Measurements from ENCODE around the gene TNS3. TPM values are rescaled to one million over a fixed set of nuclear protein-coding genes. Genes with fewer than 3 reads are reported as not detected.

Gene TNS3
- polyA plus RNA-seq, 3 donors = 5.2 to 30.3 (median 7.9) TPM

DNA sequence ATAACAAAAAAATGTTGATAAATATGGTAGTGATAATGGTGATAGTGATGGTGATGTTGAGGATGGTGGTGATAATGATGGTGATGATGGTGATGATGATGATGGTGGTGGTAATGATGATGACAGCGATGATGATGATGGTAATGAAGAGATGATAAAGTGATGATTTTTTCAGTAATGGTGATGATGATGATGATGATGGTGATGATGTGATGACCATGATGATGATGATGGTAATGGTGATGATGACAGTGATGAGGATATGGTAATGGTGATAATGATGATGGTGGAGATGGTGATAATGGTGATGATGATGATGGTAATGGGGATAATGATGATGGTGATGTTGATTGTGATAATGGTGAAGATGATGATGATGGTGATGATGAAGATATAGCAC lies 321.6 kb downstream of the TNS3 start:
- Mint-ChIP-seq H3K36me3 (peaks cover 0 to 4% of the 10 kb centered on the region in 2 donors), H3K4me3 (no peak overlapping the region), H3K4me1 (peaks cover 3% of the 10 kb centered on the region), H3K27me3 (ENCODE audit: low read depth in 3 of 3) (peaks cover 2 to 5% (median 2%) of the 10 kb centered on the region in 3 donors), H3K27ac (no peak overlapping the region), H3K9me3 (no peaks in the 10 kb centered on the region)
- intact Hi-C loops (cut with micrococcal nuclease) = no loop called here
- TF ChIP-seq, protein P1, sequence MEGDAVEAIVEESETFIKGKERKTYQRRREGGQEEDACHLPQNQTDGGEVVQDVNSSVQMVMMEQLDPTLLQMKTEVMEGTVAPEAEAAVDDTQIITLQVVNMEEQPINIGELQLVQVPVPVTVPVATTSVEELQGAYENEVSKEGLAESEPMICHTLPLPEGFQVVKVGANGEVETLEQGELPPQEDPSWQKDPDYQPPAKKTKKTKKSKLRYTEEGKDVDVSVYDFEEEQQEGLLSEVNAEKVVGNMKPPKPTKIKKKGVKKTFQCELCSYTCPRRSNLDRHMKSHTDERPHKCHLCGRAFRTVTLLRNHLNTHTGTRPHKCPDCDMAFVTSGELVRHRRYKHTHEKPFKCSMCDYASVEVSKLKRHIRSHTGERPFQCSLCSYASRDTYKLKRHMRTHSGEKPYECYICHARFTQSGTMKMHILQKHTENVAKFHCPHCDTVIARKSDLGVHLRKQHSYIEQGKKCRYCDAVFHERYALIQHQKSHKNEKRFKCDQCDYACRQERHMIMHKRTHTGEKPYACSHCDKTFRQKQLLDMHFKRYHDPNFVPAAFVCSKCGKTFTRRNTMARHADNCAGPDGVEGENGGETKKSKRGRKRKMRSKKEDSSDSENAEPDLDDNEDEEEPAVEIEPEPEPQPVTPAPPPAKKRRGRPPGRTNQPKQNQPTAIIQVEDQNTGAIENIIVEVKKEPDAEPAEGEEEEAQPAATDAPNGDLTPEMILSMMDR (IDR thresholded peaks at IDR 0.05) = no peak
- DNase-seq = no peak
- no peak overlapping the region for H3K4me3 ChIP-seq (replicated peaks in 1 of 3; ENCODE audit: low read depth in 2 of 3, low read length in 3 of 3)
- H3K4me2 ChIP-seq (replicated peaks; ENCODE audit: extremely low read depth, low read length, poor library complexity, severe bottlenecking) = no peak overlapping the region
- no peaks in the 10 kb centered on the region for H3K36me3 ChIP-seq (replicated peaks in 1 of 2; ENCODE audit: control insufficient read depth in 1 of 2, insufficient read depth in 2 of 2, low read length in 2 of 2)
- no peaks in the 10 kb centered on the region for H3K79me2 ChIP-seq (ENCODE audit: insufficient read depth, low read length)
- H4K20me1 ChIP-seq (ENCODE audit: insufficient read depth, low read length) = no peaks in the 10 kb centered on the region
- H2AFZ ChIP-seq (ENCODE audit: insufficient read depth, low read depth, low read length, poor library complexity, severe bottlenecking) = no peak overlapping the region
- H3K9me3 ChIP-seq (replicated peaks in 1 of 2; ENCODE audit: control insufficient read depth in 1 of 2, insufficient read depth in 1 of 2, low read length in 2 of 2) = no peaks in the 10 kb centered on the region
- no peaks in the 10 kb centered on the region for H3K27me3 ChIP-seq (ENCODE audit: control insufficient read depth in 2 of 2, insufficient read depth in 2 of 2, low read length in 2 of 2)
- H3K4me1 ChIP-seq (ENCODE audit: control insufficient read depth in 1 of 2, insufficient read depth in 2 of 2, low read length in 2 of 2) = no peaks in the 10 kb centered on the region
- no peak overlapping the region for H3K9ac ChIP-seq (ENCODE audit: insufficient read depth, low read length, poor library complexity, severe bottlenecking)
- H3K27ac ChIP-seq (ENCODE audit: low read depth in 1 of 2, low read length in 2 of 2) = no peak overlapping the region
- WGBS (ENCODE audit: insufficient coverage) = 95% methylated on average over 1 of the region's 1 CpG

GRCh38 chr7:47259682-47260081 lies 322.2 kb downstream of the TNS3 start:
- Histone ChIP-seq H3K4me2 (replicated peaks; ENCODE audit: extremely low read depth, low read length, poor library complexity, severe bottlenecking) (no peak overlapping the region), H3K27me3 (ENCODE audit: control insufficient read depth in 2 of 2, insufficient read depth in 2 of 2, low read length in 2 of 2) (no peaks in the 10 kb centered on the region), H3K9ac (ENCODE audit: insufficient read depth, low read length, poor library complexity, severe bottlenecking) (no peak overlapping the region), H3K79me2 (ENCODE audit: insufficient read depth, low read length) (no peaks in the 10 kb centered on the region), H4K20me1 (ENCODE audit: insufficient read depth, low read length) (no peaks in the 10 kb centered on the region), H3K36me3 (replicated peaks in 1 of 2; ENCODE audit: control insufficient read depth in 1 of 2, insufficient read depth in 2 of 2, low read length in 2 of 2) (no peaks in the 10 kb centered on the region), H3K27ac (ENCODE audit: low read depth in 1 of 2, low read length in 2 of 2) (no peak overlapping the region), H3K4me3 (replicated peaks in 1 of 3; ENCODE audit: low read depth in 2 of 3, low read length in 3 of 3) (no peak overlapping the region), H2AFZ (ENCODE audit: insufficient read depth, low read depth, low read length, poor library complexity, severe bottlenecking) (no peak overlapping the region), H3K9me3 (replicated peaks in 1 of 2; ENCODE audit: control insufficient read depth in 1 of 2, insufficient read depth in 1 of 2, low read length in 2 of 2) (no peaks in the 10 kb centered on the region), H3K4me1 (ENCODE audit: control insufficient read depth in 1 of 2, insufficient read depth in 2 of 2, low read length in 2 of 2) (peaks cover 5 to 6% of the 10 kb centered on the region in 2 donors)
- Mint-ChIP-seq H3K9me3 (no peaks in the 10 kb centered on the region), H3K4me1 (peaks cover 9% of the 10 kb centered on the region), H3K36me3 (peaks cover 0 to 4% of the 10 kb centered on the region in 2 donors), H3K27me3 (ENCODE audit: low read depth in 3 of 3) (peaks cover 2 to 5% (median 2%) of the 10 kb centered on the region in 3 donors), H3K4me3 (no peak overlapping the region), H3K27ac (no peak overlapping the region)
- intact Hi-C loops (cut with micrococcal nuclease) = no loop called here
- WGBS (ENCODE audit: insufficient coverage) = 100% methylated on average over 1 of the region's 2 CpGs
- no peak for DNase-seq
- TF ChIP-seq, protein P1 (IDR thresholded peaks at IDR 0.05) = no peak

Measured in CD14-positive monocyte (primary cell).